Measurements from ENCODE around the gene ASPG. TPM values are rescaled to one million over a fixed set of nuclear protein-coding genes. Genes with fewer than 3 reads are reported as not detected.

Gene ASPG
- total RNA-seq, 1 experiment from 2014 or later = not detected

DNA sequence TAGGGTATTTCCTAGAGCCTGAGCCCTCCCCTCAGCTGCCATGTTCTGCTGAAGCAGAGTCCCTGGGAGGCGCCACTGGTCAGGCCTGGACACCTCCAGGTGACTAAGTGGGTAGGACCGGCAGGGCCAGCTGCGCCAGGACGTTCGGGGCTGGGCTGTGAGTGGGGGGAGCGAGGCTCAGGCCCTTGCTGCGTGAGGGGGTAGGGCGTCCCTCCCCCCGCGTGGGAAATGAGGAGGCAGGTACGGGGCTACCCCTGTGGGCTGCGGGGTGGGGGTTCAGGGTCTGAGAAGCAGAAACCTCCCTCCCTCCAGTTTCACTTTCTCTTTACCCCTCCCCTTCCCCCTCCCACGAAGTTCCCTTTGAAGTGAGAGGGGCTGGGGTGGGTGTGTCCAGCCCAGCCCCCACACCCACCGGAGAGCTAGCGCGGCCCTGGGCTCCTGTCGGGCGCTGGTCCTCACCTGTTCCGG, 30.8 kb downstream of the ASPG start:
- H4K20me1 ChIP-seq (ENCODE audit: insufficient read depth) = no peaks in the 10 kb centered on the region
- H3K79me2 ChIP-seq (ENCODE audit: low read depth) = no peaks in the 10 kb centered on the region
- DNase-seq = peak; percentile 63
- H3K9me2 ChIP-seq (ENCODE audit: insufficient read depth) = no peaks in the 10 kb centered on the region
- H3K27ac ChIP-seq = no peak overlapping the region
- H3K27me3 ChIP-seq (ENCODE audit: insufficient read depth, low read depth) = peaks cover 11% of the 10 kb centered on the region
- TF ChIP-seq CTCF (conservative IDR thresholded peaks at IDR 0.05) = no peak; the same call in 1 of the 2 replicates
- no peak for TF ChIP-seq EZH2 (IDR thresholded peaks at IDR 0.05; ENCODE audit: low read depth)
- BruUV-seq (replicated peaks) = no TSS peak
- H3K4me2 ChIP-seq = peak overlapping the region; percentile 94
- intact Hi-C loops (cut with micrococcal nuclease; ENCODE audit: unreplicated experiment) = no loop called here
- no peaks in the 10 kb centered on the region for H3K36me3 ChIP-seq (ENCODE audit: low read depth)
- peak overlapping the region; percentile 79 for H2AFZ ChIP-seq
- ChIA-PET CTCF (interaction anchor here (0.6 kb wide), 1 partner anchor 40 kb away, joined by 4 read pairs; no protein-coding TSS in a partner anchor), POLR2A (ENCODE audit: unreplicated experiment) (interaction anchor here (0.6 kb wide), 1 partner anchor 571 kb away, joined by 3 read pairs; no protein-coding TSS in a partner anchor)
- H3K4me1 ChIP-seq (replicated peaks; ENCODE audit: insufficient read depth) = peaks cover 7% of the 10 kb centered on the region
- H3K4me3 ChIP-seq = peak overlapping the region; percentile 92
- H3K9me3 ChIP-seq (ENCODE audit: insufficient read depth, low read depth) = no peaks in the 10 kb centered on the region
- H3F3A ChIP-seq (ENCODE audit: insufficient read depth, low read depth) = no peaks in the 10 kb centered on the region; the same call in none of the 2 replicates

DNA sequence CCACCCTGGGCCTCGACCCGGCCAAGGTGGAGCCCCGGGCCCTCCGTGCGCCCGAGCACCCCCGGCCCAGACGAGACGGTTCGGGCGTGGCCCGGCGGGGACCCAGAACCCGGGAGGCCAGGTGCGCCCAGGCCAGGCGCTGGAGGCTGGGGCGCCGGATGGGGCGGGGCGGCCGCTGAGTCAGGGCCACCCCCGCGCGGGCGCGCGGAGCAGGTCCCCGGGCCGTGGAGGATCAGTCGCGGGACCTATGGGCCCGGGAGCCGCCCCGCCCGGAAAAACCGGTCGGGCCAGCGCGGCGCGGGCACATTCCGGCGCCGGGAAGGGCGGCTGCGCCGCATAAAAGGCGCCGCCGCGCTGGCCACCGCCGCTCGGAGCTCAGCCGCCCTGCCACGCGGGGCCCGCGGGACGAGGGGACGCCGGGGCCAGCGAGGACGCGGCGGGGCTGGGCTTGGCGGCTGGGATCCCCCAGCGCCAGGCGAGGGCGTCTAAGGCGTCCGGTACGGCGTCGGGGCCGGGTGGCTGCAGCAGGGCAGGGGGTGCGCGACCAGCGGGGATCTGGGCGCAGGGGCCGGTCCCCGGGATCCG, 31.3 kb downstream of the ASPG start:
- Histone ChIP-seq H3K4me3 (peak overlapping the region; percentile 92), H3K4me1 (replicated peaks; ENCODE audit: insufficient read depth) (peaks cover 7% of the 10 kb centered on the region), H3F3A (ENCODE audit: insufficient read depth, low read depth) (no peaks in the 10 kb centered on the region; the same call in none of the 2 replicates), H3K36me3 (ENCODE audit: low read depth) (no peaks in the 10 kb centered on the region), H3K4me2 (peak overlapping the region; percentile 94), H4K20me1 (ENCODE audit: insufficient read depth) (no peaks in the 10 kb centered on the region), H3K27me3 (ENCODE audit: insufficient read depth, low read depth) (peaks cover 14% of the 10 kb centered on the region), H2AFZ (peak overlapping the region; percentile 79), H3K79me2 (ENCODE audit: low read depth) (no peaks in the 10 kb centered on the region), H3K27ac (no peak overlapping the region), H3K9me2 (ENCODE audit: insufficient read depth) (no peaks in the 10 kb centered on the region), H3K9me3 (ENCODE audit: insufficient read depth, low read depth) (no peaks in the 10 kb centered on the region)
- intact Hi-C loops (cut with micrococcal nuclease; ENCODE audit: unreplicated experiment) = no loop called here
- POLR2A ChIA-PET (ENCODE audit: unreplicated experiment) = interaction anchor here (0.6 kb wide), 1 partner anchor 571 kb away, joined by 3 read pairs; no protein-coding TSS in a partner anchor
- CTCF ChIA-PET = interaction anchor here (0.6 kb wide), 1 partner anchor 41 kb away, joined by 4 read pairs; no protein-coding TSS in a partner anchor
- TF ChIP-seq EZH2 (IDR thresholded peaks at IDR 0.05; ENCODE audit: low read depth) (no peak), CTCF (conservative IDR thresholded peaks at IDR 0.05) (no peak)
- peak; percentile 58 to 86 for DNase-seq
- no TSS peak for BruUV-seq (replicated peaks)

- ChIA-PET POLR2A (ENCODE audit: unreplicated experiment) (no interaction called here), CTCF (no interaction called here)
- H3K4me1 ChIP-seq (replicated peaks; ENCODE audit: insufficient read depth) = peaks cover 7% of the 10 kb centered on the region
- no peaks in the 10 kb centered on the region for H4K20me1 ChIP-seq (ENCODE audit: insufficient read depth)
- no peaks in the 10 kb centered on the region for H3K9me2 ChIP-seq (ENCODE audit: insufficient read depth)
- no peaks in the 10 kb centered on the region for H3K36me3 ChIP-seq (ENCODE audit: low read depth)
- H3K4me3 ChIP-seq = peak overlapping the region; percentile 92; the same call in 1 of the 2 replicates
- no peaks in the 10 kb centered on the region; the same call in none of the 2 replicates for H3F3A ChIP-seq (ENCODE audit: insufficient read depth, low read depth)
- H3K4me2 ChIP-seq = peak overlapping the region; percentile 94
- peak overlapping the region; percentile 68; the same call in 1 of the 2 replicates for H2AFZ ChIP-seq
- H3K79me2 ChIP-seq (ENCODE audit: low read depth) = no peaks in the 10 kb centered on the region
- no peak for DNase-seq
- no peaks in the 10 kb centered on the region for H3K9me3 ChIP-seq (ENCODE audit: insufficient read depth, low read depth)
- no peak overlapping the region for H3K27ac ChIP-seq
- no TSS peak for BruUV-seq (replicated peaks)
- TF ChIP-seq CTCF (conservative IDR thresholded peaks at IDR 0.05) (no peak), EZH2 (IDR thresholded peaks at IDR 0.05; ENCODE audit: low read depth) (no peak)
- peaks cover 14% of the 10 kb centered on the region for H3K27me3 ChIP-seq (ENCODE audit: insufficient read depth, low read depth)
- intact Hi-C loops (cut with micrococcal nuclease; ENCODE audit: unreplicated experiment) = no loop called here
Observed at GRCh38 chr14:104117341-104118005, 32.0 kb downstream of the ASPG start.

All from PC-9 (cell line).